Hepatocyte (in vitro differentiated cells): ENCODE data around the gene UTS2B. TPM values are rescaled to one million over a fixed set of nuclear protein-coding genes. Genes with fewer than 3 reads are reported as not detected.
A peak's percentile ranks its signal among the peaks of the same experiment; 100 is the strongest.

Experiments used
- DNase-seq: peaks from one replicate; pipeline ENCODE4 v3.0.0-alpha.2; 2016; ENCODE audit warnings: low spot score
- H2AFZ ChIP-seq: fragments of 200-600 bp; sonication (generic); 2 replicates; pipeline ENCODE4 v1.6.0; 2016; ENCODE audit warnings: antibody characterized with exemption, mild to moderate bottlenecking
- H3K27ac ChIP-seq: fragments of 200-600 bp; sonication (generic); 2 replicates; pipeline ENCODE4 v1.5.1; 2016; ENCODE audit warnings: mild to moderate bottlenecking
- H3K27me3 ChIP-seq: fragments of 200-600 bp; sonication (generic); 2 replicates; pipeline ENCODE4 v1.6.1; 2016
- H3K36me3 ChIP-seq: fragments of 200-600 bp; sonication (generic); replicated peaks from 2 replicates; pipeline ENCODE4 v1.5.1; 2016; ENCODE audit warnings: low read depth; ENCODE audit not compliant: insufficient read depth
- H3K4me1 ChIP-seq: fragments of 200-600 bp; sonication (generic); 2 replicates; pipeline ENCODE4 v1.5.1; 2016; ENCODE audit warnings: mild to moderate bottlenecking, moderate library complexity; ENCODE audit not compliant: insufficient read depth
- H3K4me2 ChIP-seq: fragments of 200-600 bp; sonication (generic); 2 replicates; pipeline ENCODE4 v1.6.0; 2016
- H3K4me3 ChIP-seq: fragments of 200-600 bp; sonication (generic); 2 replicates; pipeline ENCODE4 v1.5.1; 2016; ENCODE audit warnings: mild to moderate bottlenecking
- H3K79me2 ChIP-seq: fragments of 200-600 bp; sonication (generic); 2 replicates; pipeline ENCODE4 v1.6.0; 2017; ENCODE audit warnings: mild to moderate bottlenecking
- H3K9me2 ChIP-seq: fragments of 200-600 bp; sonication (generic); replicated peaks from 2 replicates; pipeline ENCODE4 v1.6.0; 2017; ENCODE audit warnings: mild to moderate bottlenecking; ENCODE audit not compliant: insufficient read depth
- H3K9me3 ChIP-seq: fragments of 200-600 bp; sonication (generic); 2 replicates; pipeline ENCODE4 v1.5.1; 2016; ENCODE audit warnings: low read depth, mild to moderate bottlenecking
- H4K20me1 ChIP-seq: fragments of 200-600 bp; sonication (generic); 2 replicates; pipeline ENCODE4 v1.6.0; 2016; ENCODE audit warnings: mild to moderate bottlenecking; ENCODE audit not compliant: insufficient read depth, poor library complexity, severe bottlenecking
- CTCF ChIP-seq: fragments of 200-600 bp; sonication (generic); IDR thresholded peaks from 2 replicates; pipeline ENCODE4 v1.5.1; 2016; ENCODE audit warnings: antibody characterized with exemption, mild to moderate bottlenecking; ENCODE audit not compliant: poor library complexity
- EZH2 ChIP-seq: fragments of 200-600 bp; sonication (generic); IDR thresholded peaks from 2 replicates; pipeline ENCODE4 v1.6.1; 2016; ENCODE audit warnings: antibody characterized with exemption, mild to moderate bottlenecking, borderline replicate concordance
- EZH2phosphoT487 ChIP-seq: fragments of 200-600 bp; sonication (generic); IDR thresholded peaks from one replicate; pipeline ENCODE4 v1.6.1; 2018; ENCODE audit warnings: antibody characterized with exemption, mild to moderate bottlenecking, low read depth, moderate library complexity; ENCODE audit not compliant: unreplicated experiment, severe bottlenecking
- WGBS: methylation state at CpG from one replicate; pipeline ENCODE4 v1.1.6; 2016; ENCODE audit warnings: low lambda C conversion rate; ENCODE audit errors: missing lambda C conversion rate; 5-methylcytosine and 5-hydroxymethylcytosine counted together
- polyA plus RNA-seq: library from polyadenylated mRNA; unstranded; fragments of >200 nt; fragmentation: Nextera tagmentation; extraction: Ambion mirVana; gene quantifications from 2 replicates; pipeline ENCODE4 v1.2.1, GENCODE V29; 2016
- total RNA-seq: library from RNA; depleted of rRNA; stranded (reverse); fragments of >200 nt; gene quantifications from 2 replicates; pipeline ENCODE4 v1.2.3, GENCODE V29; 2014

The UTS2B gene
- total and polyA plus RNA-seq, 2 experiments from 2014 or later, result 0.07 to 0.19 TPM

GRCh38 chr3:191316876-191317603, 13.3 kb downstream of the UTS2B start:
- Histone ChIP-seq H3K4me2 (no peak overlapping the region), H3K4me1 (no peaks in the 10 kb centered on the region), H2AFZ (no peak overlapping the region), H3K36me3 (no peaks in the 10 kb centered on the region), H3K79me2 (no peaks in the 10 kb centered on the region), H3K27ac (no peak overlapping the region), H3K27me3 (no peaks in the 10 kb centered on the region), H3K9me2 (no peaks in the 10 kb centered on the region), H3K4me3 (no peak overlapping the region), H4K20me1 (no peaks in the 10 kb centered on the region), H3K9me3 (no peaks in the 10 kb centered on the region)
- no peak for TF ChIP-seq CTCF
- no peak for TF ChIP-seq EZH2
- TF ChIP-seq EZH2phosphoT487, result no peak
- no peak for DNase-seq
- WGBS, result 96% methylated on average over 40 of the region's 40 CpGs

GRCh38 chr3:191314109-191314728, 16.1 kb downstream of the UTS2B start:
- DNase-seq, result peak; percentile 22
- Histone ChIP-seq H3K4me2 (no peak overlapping the region), H3K27ac (peak overlapping the region; percentile 16), H3K4me3 (no peak overlapping the region), H3K36me3 (no peaks in the 10 kb centered on the region), H3K9me3 (no peaks in the 10 kb centered on the region), H3K27me3 (no peaks in the 10 kb centered on the region), H2AFZ (no peak overlapping the region), H3K79me2 (no peaks in the 10 kb centered on the region), H4K20me1 (no peaks in the 10 kb centered on the region), H3K4me1 (no peaks in the 10 kb centered on the region), H3K9me2 (no peaks in the 10 kb centered on the region)
- TF ChIP-seq EZH2, result no peak
- TF ChIP-seq EZH2phosphoT487, result no peak
- no peak for TF ChIP-seq CTCF
- WGBS, result 84% methylated on average over 5 of the region's 5 CpGs

- WGBS, result 63% methylated on average over 2 of the region's 2 CpGs
- Histone ChIP-seq H2AFZ (no peak overlapping the region), H3K27me3 (no peaks in the 10 kb centered on the region), H4K20me1 (no peaks in the 10 kb centered on the region), H3K4me3 (no peak overlapping the region), H3K79me2 (no peaks in the 10 kb centered on the region), H3K4me1 (no peaks in the 10 kb centered on the region), H3K4me2 (no peak overlapping the region), H3K9me3 (no peaks in the 10 kb centered on the region), H3K9me2 (no peaks in the 10 kb centered on the region), H3K27ac (peak overlapping the region; percentile 48), H3K36me3 (no peaks in the 10 kb centered on the region)
- TF ChIP-seq EZH2phosphoT487 (no peak), CTCF (no peak), EZH2 (no peak)
- no peak for DNase-seq
Observed at GRCh38 chr3:191313296-191313695, 17.0 kb downstream of the UTS2B start.
